ENCODE results near the gene SERPINA6.

The SERPINA6 gene

DNA sequence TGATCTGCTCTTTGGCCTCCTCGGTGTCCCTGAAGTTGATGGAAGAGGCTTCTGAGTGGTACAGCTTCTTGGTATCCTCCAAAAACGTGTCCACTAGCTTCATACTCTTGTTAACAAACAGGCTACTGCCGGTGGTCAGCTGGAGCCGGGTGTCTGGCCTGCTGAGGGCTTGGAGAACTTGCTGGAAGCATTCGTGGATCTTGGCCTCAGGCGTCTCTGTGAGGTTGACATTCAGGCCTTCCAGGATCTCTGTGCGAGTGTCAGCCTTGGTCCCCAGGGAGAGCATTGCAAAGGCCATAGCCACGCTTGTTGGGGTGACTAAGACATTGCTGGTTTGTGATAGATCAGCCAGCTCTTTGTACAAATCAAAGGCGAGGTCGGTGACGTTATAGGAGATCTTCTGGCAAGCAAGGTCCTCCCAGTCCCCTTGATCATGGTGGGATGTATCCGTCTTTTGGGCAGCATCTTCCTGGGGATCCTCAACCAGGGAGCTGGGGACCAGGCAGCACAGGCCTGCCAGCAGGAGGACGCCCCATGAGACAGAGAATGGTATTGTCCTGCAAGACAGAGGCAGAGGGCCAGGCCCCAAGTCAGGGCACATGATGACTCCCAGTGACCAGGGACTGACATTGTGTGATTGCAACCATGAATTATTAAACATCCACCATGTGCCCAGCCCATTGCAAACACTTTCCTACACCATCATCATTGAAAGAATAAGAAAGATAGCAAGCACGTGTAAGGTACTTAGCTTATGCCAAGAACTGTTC is 43.2 kb upstream of the SERPINA6 start, which contains the start of gene SERPINA2:
Gene SERPINA2, minus strand, starts transcription at position 553 of the 770 bp plus-strand sequence.
- Histone ChIP-seq H3K9me3 (ENCODE audit: control insufficient read depth, insufficient read depth, low read length) (no peaks in the 10 kb centered on the region), H3K4me2 (ENCODE audit: low read length) (no peak within 1 kb of the TSS), H3K4me3 (ENCODE audit: low read length) (no peak within 1 kb of the TSS), H3K27me3 (ENCODE audit: control insufficient read depth, low read length) (no peaks in the 10 kb centered on the region), H3K27ac (ENCODE audit: low read depth, low read length) (no peak within 1 kb of the TSS), H4K20me1 (ENCODE audit: control insufficient read depth, insufficient read depth, low read depth, low read length) (no peaks in the 10 kb centered on the region), H3F3A (ENCODE audit: control insufficient read depth, insufficient read depth) (no peaks in the 10 kb centered on the region), H3K79me2 (ENCODE audit: control insufficient read depth, low read length) (no peaks in the 10 kb centered on the region), H3K4me1 (ENCODE audit: control insufficient read depth, low read length) (no peaks in the 10 kb centered on the region), H3K36me3 (ENCODE audit: control insufficient read depth, low read length) (no peaks in the 10 kb centered on the region), H3K9me2 (replicated peaks; ENCODE audit: control insufficient read depth, low read length) (no peaks in the 10 kb centered on the region)
- TF ChIP-seq EZH2phosphoT487 (IDR thresholded peaks at IDR 0.05; ENCODE audit: borderline replicate concordance, low read length) (no peak), CTCF (IDR thresholded peaks at IDR 0.05; ENCODE audit: low read depth, low read length, poor library complexity, severe bottlenecking) (no peak)

DNA sequence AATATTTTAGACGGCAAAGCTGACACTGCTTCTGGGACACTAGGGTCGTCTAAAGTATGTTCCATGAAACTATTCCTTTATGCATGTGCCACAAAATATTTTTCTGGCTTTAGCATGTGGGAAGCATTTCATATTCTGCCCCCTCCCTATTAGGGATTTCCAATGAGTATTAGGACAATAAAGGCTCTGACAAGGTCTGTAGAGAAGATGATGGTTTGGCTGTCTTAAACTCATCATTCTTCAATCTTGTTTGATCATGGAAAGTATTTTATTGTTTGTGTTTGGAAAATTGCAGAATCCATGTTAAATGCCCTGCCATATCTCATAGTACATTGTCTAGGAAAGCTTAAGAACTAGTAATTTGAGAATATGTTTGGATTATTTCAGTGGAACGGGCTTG is 42.5 kb upstream of the SERPINA6 start:
- TF ChIP-seq CTCF (IDR thresholded peaks at IDR 0.05; ENCODE audit: low read depth, low read length, poor library complexity, severe bottlenecking) = no peak
- TF ChIP-seq EZH2phosphoT487 (IDR thresholded peaks at IDR 0.05; ENCODE audit: borderline replicate concordance, low read length) = no peak
- Histone ChIP-seq H3K27me3 (ENCODE audit: control insufficient read depth, low read length) (no peaks in the 10 kb centered on the region), H3K9me2 (replicated peaks; ENCODE audit: control insufficient read depth, low read length) (no peaks in the 10 kb centered on the region), H3K79me2 (ENCODE audit: control insufficient read depth, low read length) (no peaks in the 10 kb centered on the region), H4K20me1 (ENCODE audit: control insufficient read depth, insufficient read depth, low read depth, low read length) (no peaks in the 10 kb centered on the region), H3K27ac (ENCODE audit: low read depth, low read length) (no peak overlapping the region), H3K4me2 (ENCODE audit: low read length) (no peak overlapping the region), H3F3A (ENCODE audit: control insufficient read depth, insufficient read depth) (no peaks in the 10 kb centered on the region), H3K36me3 (ENCODE audit: control insufficient read depth, low read length) (no peaks in the 10 kb centered on the region), H3K9me3 (ENCODE audit: control insufficient read depth, insufficient read depth, low read length) (no peaks in the 10 kb centered on the region), H3K4me3 (ENCODE audit: low read length) (no peak overlapping the region), H3K4me1 (ENCODE audit: control insufficient read depth, low read length) (no peaks in the 10 kb centered on the region)

DNA sequence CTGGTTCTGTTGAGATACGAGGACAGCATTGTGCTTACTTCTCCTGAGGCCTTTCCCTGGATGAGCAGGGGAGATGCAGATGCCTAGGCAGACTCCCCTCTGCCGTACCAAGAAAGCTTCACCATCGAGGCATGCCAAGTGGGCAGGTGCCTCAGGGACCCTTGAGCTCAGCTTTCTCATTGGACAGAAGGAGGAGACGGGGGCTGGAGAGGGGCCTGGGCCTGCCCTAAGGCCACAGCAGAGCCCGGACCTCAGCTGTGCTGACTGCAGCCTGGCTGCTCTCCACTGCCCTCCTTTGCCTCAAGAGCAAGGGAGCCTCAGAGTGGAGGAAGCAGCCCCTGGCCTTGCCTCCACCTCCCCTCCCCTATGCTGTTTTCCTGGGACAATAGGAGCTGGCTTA is 41.8 kb upstream of the SERPINA6 start:
- H3K4me2 ChIP-seq (ENCODE audit: low read length) = no peak overlapping the region
- no peaks in the 10 kb centered on the region for H3K9me2 ChIP-seq (replicated peaks; ENCODE audit: control insufficient read depth, low read length)
- H3K27ac ChIP-seq (ENCODE audit: low read depth, low read length) = no peak overlapping the region
- no peaks in the 10 kb centered on the region for H3K4me1 ChIP-seq (ENCODE audit: control insufficient read depth, low read length)
- no peaks in the 10 kb centered on the region for H3K27me3 ChIP-seq (ENCODE audit: control insufficient read depth, low read length)
- H3F3A ChIP-seq (ENCODE audit: control insufficient read depth, insufficient read depth) = no peaks in the 10 kb centered on the region
- no peaks in the 10 kb centered on the region for H4K20me1 ChIP-seq (ENCODE audit: control insufficient read depth, insufficient read depth, low read depth, low read length)
- no peaks in the 10 kb centered on the region for H3K36me3 ChIP-seq (ENCODE audit: control insufficient read depth, low read length)
- TF ChIP-seq CTCF (IDR thresholded peaks at IDR 0.05; ENCODE audit: low read depth, low read length, poor library complexity, severe bottlenecking) = no peak
- no peak for TF ChIP-seq EZH2phosphoT487 (IDR thresholded peaks at IDR 0.05; ENCODE audit: borderline replicate concordance, low read length)
- H3K9me3 ChIP-seq (ENCODE audit: control insufficient read depth, insufficient read depth, low read length) = no peaks in the 10 kb centered on the region
- no peaks in the 10 kb centered on the region for H3K79me2 ChIP-seq (ENCODE audit: control insufficient read depth, low read length)
- H3K4me3 ChIP-seq (ENCODE audit: low read length) = no peak overlapping the region
